ENCODE data around the gene FGD5. TPM values are rescaled to one million over a fixed set of nuclear protein-coding genes. Genes with fewer than 3 reads are reported as not detected.

The FGD5 gene
- total and polyA plus RNA-seq, 4 donors: 12.0 to 21.9 (median 13.2) TPM

DNA sequence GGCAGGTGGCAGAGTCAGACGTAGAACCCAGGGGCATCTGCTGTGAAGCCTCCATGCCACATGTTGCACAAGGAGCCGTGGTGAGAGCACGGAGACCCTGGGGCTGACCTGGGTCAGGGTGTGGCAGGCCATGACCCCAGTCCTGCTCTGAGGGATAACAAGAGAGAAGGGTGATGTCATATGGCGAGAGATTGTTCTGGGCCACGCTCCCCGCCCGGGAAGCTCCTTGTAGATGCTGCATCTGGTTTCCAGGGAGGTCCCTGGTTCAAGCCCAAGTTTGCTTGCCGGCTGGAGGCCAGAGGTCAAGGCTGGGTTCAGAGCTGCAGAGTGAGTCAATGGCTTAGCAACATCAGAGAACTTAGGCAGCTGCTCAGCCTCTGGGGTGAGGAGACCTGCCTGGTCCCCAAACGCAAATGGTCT is 17.3 kb downstream of the FGD5 start:
- Histone ChIP-seq H3K4me3 (ENCODE audit: low read depth, low read length) (no peak overlapping the region), H3K27ac (ENCODE audit: low read depth, low read length) (no peak overlapping the region), H3K36me3 (ENCODE audit: control insufficient read depth, insufficient read depth, low read length) (no peaks in the 10 kb centered on the region), H3K9me3 (ENCODE audit: control insufficient read depth, insufficient read depth, low read length) (no peaks in the 10 kb centered on the region), H3K4me1 (ENCODE audit: control insufficient read depth, insufficient read depth, low read length) (peaks cover 32% of the 10 kb centered on the region), H3K27me3 (ENCODE audit: control insufficient read depth, insufficient read depth, low read length) (no peaks in the 10 kb centered on the region)
- 76% methylated on average over 9 of the region's 9 CpGs for whole genome bisulfite sequencing (ENCODE audit: insufficient coverage)
- DNase-seq (ENCODE audit: low read depth in 4 of 6, low spot score in 6 of 6): no peak

DNA sequence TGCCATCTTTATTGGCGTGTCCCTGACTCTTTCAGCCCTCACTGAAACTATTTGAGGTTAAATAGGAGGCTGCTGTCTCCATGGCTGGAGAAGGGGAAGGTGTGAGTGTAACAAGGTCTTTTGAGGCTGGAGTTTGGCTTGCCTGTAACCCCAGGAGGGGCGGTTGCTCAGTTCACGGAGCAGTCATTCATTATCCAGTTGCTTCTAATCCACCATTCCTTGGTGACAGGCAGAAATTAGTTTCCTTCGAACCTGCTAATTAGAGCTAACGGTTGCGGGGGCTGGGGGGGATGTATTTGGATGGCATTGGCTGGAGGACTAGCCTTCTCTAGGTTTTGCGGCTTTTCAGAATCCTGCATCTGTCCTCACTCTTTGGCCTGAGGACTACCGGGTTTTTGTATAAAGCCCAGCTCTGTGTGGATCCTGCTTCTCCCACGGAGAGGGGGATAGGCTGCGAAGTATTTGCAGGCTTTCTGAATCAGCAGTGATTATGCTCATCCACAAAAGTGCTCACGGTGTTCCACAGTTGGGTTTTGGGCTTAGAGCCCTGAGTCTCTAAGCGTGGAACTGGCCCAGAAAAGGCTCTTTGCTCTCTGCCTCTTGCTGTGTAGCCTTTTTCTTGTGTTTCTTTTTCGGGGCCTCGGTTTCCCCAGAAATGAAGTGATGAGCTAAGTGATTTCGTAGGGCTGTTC is 18.6 kb downstream of the FGD5 start:
- DNase-seq (ENCODE audit: low read depth in 4 of 6, low spot score in 6 of 6): no peak
- H3K36me3 ChIP-seq (ENCODE audit: control insufficient read depth, insufficient read depth, low read length): no peaks in the 10 kb centered on the region
- H3K27me3 ChIP-seq (ENCODE audit: control insufficient read depth, insufficient read depth, low read length): no peaks in the 10 kb centered on the region
- H3K4me1 ChIP-seq (ENCODE audit: control insufficient read depth, insufficient read depth, low read length): peaks cover 37% of the 10 kb centered on the region
- 31% methylated on average over 6 of the region's 15 CpGs for WGBS (ENCODE audit: insufficient coverage)
- no peaks in the 10 kb centered on the region for H3K9me3 ChIP-seq (ENCODE audit: control insufficient read depth, insufficient read depth, low read length)
- no peak overlapping the region for H3K27ac ChIP-seq (ENCODE audit: low read depth, low read length)
- H3K4me3 ChIP-seq (ENCODE audit: low read depth, low read length): no peak overlapping the region

DNA sequence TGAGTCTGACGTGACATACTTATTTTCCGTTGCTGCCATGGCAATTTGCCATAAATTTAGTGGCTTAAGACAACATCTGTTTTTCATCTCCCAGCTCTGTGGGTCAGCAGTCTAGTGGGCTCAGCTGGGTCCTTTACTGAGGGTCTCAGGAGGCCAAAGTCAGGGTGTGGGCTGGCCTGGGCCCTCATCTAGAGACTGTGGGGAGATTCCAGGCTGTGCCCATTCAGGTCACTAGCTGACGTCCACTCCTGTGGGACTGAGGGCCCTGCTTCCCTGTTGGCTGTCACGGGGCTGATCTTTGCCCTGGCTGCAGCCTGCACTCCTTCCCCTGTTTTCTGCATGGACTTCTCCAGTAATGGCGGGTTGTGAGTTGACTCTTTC is 19.1 kb downstream of the FGD5 start:
- Histone ChIP-seq H3K36me3 (ENCODE audit: control insufficient read depth, insufficient read depth, low read length) (no peaks in the 10 kb centered on the region), H3K27ac (ENCODE audit: low read depth, low read length) (no peak overlapping the region), H3K9me3 (ENCODE audit: control insufficient read depth, insufficient read depth, low read length) (no peaks in the 10 kb centered on the region), H3K27me3 (ENCODE audit: control insufficient read depth, insufficient read depth, low read length) (no peaks in the 10 kb centered on the region), H3K4me1 (ENCODE audit: control insufficient read depth, insufficient read depth, low read length) (peaks cover 37% of the 10 kb centered on the region), H3K4me3 (ENCODE audit: low read depth, low read length) (no peak overlapping the region)
- no peak for DNase-seq (ENCODE audit: low read depth in 4 of 6, low spot score in 6 of 6)
- 67% methylated on average over 4 of the region's 5 CpGs for WGBS (ENCODE audit: insufficient coverage)

DNA sequence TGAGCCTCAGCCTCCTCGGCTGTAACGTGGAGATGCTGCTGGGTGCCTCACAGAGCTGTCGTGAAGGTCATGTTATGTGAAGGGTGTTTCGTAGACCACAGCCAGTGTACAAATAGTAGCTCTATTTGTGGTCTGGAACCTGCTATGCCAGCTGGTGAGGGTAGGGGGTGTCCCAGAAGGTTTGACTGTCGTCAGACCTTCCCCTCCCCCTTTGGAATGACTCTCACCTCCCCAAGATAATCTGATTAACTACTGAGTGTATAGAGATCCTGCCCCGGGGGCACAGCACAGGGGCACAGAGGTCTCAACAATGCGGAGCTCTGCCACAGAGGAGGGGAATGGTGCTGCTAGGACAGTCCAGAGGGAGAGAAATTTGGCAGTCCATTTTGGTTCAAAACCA is 20.5 kb downstream of the FGD5 start:
- no peak overlapping the region for H3K4me3 ChIP-seq (ENCODE audit: low read depth, low read length)
- H3K27me3 ChIP-seq (ENCODE audit: control insufficient read depth, insufficient read depth, low read length): no peaks in the 10 kb centered on the region
- H3K4me1 ChIP-seq (ENCODE audit: control insufficient read depth, insufficient read depth, low read length): peaks cover 37% of the 10 kb centered on the region
- no peak for DNase-seq (ENCODE audit: low read depth in 4 of 6, low spot score in 6 of 6)
- WGBS (ENCODE audit: insufficient coverage): 56% methylated on average over 6 of the region's 7 CpGs
- no peak overlapping the region for H3K27ac ChIP-seq (ENCODE audit: low read depth, low read length)
- no peaks in the 10 kb centered on the region for H3K9me3 ChIP-seq (ENCODE audit: control insufficient read depth, insufficient read depth, low read length)
- no peaks in the 10 kb centered on the region for H3K36me3 ChIP-seq (ENCODE audit: control insufficient read depth, insufficient read depth, low read length)

DNA sequence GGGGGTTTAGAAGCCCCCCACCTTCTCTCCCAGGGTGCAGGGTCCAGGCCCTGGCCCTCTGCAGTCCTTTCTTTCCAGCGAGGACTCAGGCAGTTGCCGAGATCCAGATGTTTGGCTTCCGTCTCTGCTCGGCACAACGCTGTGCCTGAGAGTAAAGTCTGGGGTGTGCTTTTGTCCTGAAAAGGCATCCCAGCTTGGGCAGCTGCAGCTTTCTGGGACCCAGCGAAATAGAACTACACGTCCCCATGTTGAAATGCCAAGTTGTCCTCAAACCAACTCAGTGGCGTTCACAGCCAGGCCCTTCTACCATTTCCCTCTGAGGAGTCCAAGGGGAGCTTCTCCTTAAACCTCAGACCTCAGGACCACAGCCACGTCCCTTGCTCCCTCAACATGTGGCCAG is 23.1 kb downstream of the FGD5 start:
- no peak for DNase-seq (ENCODE audit: low read depth in 4 of 6, low spot score in 6 of 6)
- Histone ChIP-seq H3K4me3 (ENCODE audit: low read depth, low read length) (no peak overlapping the region), H3K4me1 (ENCODE audit: control insufficient read depth, insufficient read depth, low read length) (peaks cover 33% of the 10 kb centered on the region), H3K9me3 (ENCODE audit: control insufficient read depth, insufficient read depth, low read length) (no peaks in the 10 kb centered on the region), H3K27ac (ENCODE audit: low read depth, low read length) (no peak overlapping the region), H3K27me3 (ENCODE audit: control insufficient read depth, insufficient read depth, low read length) (peaks cover 7% of the 10 kb centered on the region), H3K36me3 (ENCODE audit: control insufficient read depth, insufficient read depth, low read length) (no peaks in the 10 kb centered on the region)
- WGBS (ENCODE audit: insufficient coverage): 77% methylated on average over 6 of the region's 9 CpGs

DNA sequence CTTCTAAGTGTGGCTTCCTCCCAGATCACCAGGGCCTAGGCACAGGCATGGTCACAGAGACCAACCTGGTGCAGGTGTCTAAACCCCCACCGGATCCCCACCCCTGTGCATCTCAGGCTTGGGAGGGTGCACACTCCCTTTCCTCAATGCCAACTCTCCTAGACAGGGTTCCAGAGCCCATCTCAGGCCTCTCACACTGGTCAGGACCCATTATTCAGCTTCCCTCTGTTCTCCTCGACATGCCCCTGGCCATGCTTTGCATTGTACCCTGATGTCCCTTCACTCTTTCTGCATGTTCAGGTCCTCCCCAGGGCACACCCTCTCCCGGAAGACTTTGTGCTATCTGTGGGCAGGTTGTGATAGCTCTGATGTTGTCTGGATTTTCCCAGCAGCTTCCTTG is 23.5 kb downstream of the FGD5 start:
- 86% methylated on average over 3 of the region's 3 CpGs for WGBS (ENCODE audit: insufficient coverage)
- peaks cover 7% of the 10 kb centered on the region for H3K27me3 ChIP-seq (ENCODE audit: control insufficient read depth, insufficient read depth, low read length)
- no peak overlapping the region for H3K27ac ChIP-seq (ENCODE audit: low read depth, low read length)
- no peaks in the 10 kb centered on the region for H3K9me3 ChIP-seq (ENCODE audit: control insufficient read depth, insufficient read depth, low read length)
- peaks cover 28% of the 10 kb centered on the region for H3K4me1 ChIP-seq (ENCODE audit: control insufficient read depth, insufficient read depth, low read length)
- H3K4me3 ChIP-seq (ENCODE audit: low read depth, low read length): no peak overlapping the region
- no peaks in the 10 kb centered on the region for H3K36me3 ChIP-seq (ENCODE audit: control insufficient read depth, insufficient read depth, low read length)
- no peak for DNase-seq (ENCODE audit: low read depth in 4 of 6, low spot score in 6 of 6)

DNA sequence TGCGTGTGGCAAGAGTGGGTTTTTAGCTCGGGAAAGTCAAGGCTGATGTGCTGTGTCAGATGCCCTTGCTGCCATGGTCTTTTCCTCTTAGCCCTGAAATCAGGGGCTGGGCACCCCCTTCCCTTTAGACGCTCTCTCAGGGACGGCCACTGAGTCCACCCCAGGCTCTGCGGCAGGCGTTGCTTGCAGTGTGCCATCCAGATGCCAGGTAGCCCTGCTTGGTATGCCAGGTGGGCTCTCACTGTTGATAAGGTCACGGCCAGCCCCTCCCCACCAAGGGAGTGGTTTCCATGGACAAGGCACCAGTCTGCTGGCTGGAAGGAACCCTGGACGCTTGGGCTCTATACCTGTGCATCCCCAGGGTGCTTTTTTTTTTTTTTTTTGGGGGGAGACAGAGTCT is 24.6 kb downstream of the FGD5 start:
- Histone ChIP-seq H3K27ac (ENCODE audit: low read depth, low read length) (no peak overlapping the region), H3K36me3 (ENCODE audit: control insufficient read depth, insufficient read depth, low read length) (no peaks in the 10 kb centered on the region), H3K9me3 (ENCODE audit: control insufficient read depth, insufficient read depth, low read length) (no peaks in the 10 kb centered on the region), H3K4me1 (ENCODE audit: control insufficient read depth, insufficient read depth, low read length) (peaks cover 28% of the 10 kb centered on the region), H3K27me3 (ENCODE audit: control insufficient read depth, insufficient read depth, low read length) (peaks cover 10% of the 10 kb centered on the region), H3K4me3 (ENCODE audit: low read depth, low read length) (no peak overlapping the region)
- 92% methylated on average over 7 of the region's 8 CpGs for WGBS (ENCODE audit: insufficient coverage)
- DNase-seq (ENCODE audit: low read depth in 4 of 6, low spot score in 6 of 6): no peak

DNA sequence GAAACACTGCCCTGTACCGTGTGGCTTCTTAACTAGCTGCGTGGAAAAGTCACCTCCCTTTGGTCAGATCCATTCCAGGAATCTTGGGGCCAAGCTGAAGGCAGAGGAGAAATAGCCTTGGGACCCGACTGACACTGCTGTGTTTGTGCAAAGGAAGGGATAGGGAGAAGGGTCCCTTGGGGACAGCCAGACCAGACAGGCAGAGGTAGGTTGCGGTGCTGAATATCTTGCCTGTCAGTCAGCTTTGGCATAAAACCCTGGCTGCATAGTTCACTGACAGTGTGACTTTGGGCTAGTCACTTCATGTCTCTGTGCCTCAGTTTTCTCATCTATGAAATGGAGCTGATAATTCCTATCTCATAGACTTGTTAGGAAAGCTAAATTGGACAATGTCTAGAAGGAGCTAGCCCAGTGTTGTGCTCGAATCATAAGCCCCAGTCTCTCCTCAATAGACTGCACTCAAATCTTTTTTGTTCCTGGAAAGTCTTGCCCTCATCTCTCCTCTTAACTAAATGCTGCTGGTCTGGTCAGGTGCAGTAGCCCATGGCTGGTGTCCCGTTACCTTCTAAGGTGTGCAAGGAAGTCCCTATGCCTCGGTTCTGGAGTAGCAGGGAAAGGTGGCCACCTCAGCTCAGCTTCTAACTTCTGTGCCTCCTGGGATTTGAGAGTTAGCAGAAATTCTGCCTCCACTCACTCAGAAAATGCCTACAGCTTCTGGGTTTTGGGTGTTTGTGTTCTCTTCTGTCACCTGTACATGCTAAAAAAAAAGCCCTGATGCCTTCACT is 25.8 kb downstream of the FGD5 start:
- DNase-seq (ENCODE audit: low read depth in 4 of 6, low spot score in 6 of 6): no peak
- H3K4me1 ChIP-seq (ENCODE audit: control insufficient read depth, insufficient read depth, low read length): peaks cover 27% of the 10 kb centered on the region
- WGBS (ENCODE audit: insufficient coverage): 89% methylated on average over 5 of the region's 7 CpGs
- no peaks in the 10 kb centered on the region for H3K9me3 ChIP-seq (ENCODE audit: control insufficient read depth, insufficient read depth, low read length)
- no peaks in the 10 kb centered on the region for H3K36me3 ChIP-seq (ENCODE audit: control insufficient read depth, insufficient read depth, low read length)
- H3K27me3 ChIP-seq (ENCODE audit: control insufficient read depth, insufficient read depth, low read length): peaks cover 10% of the 10 kb centered on the region
- H3K27ac ChIP-seq (ENCODE audit: low read depth, low read length): no peak overlapping the region
- no peak overlapping the region for H3K4me3 ChIP-seq (ENCODE audit: low read depth, low read length)

DNA sequence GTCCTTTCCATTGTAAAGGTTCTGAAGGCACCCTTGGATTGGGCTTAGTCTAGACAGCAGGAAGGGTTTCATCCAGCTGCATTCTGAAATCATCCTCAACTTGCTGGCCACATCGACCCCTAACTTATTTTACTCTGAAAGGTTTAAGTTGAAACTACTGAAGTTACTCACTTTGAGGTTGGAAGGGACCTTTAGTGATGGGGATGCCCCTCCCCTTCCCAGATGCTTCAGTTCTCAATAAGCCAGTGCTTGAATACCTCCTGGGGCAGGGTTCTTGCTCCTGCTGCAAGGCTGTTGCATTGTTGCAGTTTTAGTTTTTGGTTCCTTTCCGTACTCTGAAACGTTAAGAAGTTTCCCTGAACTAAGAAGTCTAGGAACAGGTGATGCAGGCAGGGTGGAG is 26.4 kb downstream of the FGD5 start:
- Histone ChIP-seq H3K27me3 (ENCODE audit: control insufficient read depth, insufficient read depth, low read length) (peaks cover 10% of the 10 kb centered on the region), H3K9me3 (ENCODE audit: control insufficient read depth, insufficient read depth, low read length) (no peaks in the 10 kb centered on the region), H3K36me3 (ENCODE audit: control insufficient read depth, insufficient read depth, low read length) (no peaks in the 10 kb centered on the region), H3K4me1 (ENCODE audit: control insufficient read depth, insufficient read depth, low read length) (peaks cover 32% of the 10 kb centered on the region), H3K4me3 (ENCODE audit: low read depth, low read length) (no peak overlapping the region), H3K27ac (ENCODE audit: low read depth, low read length) (no peak overlapping the region)
- DNase-seq (ENCODE audit: low read depth in 4 of 6, low spot score in 6 of 6): no peak
- 28% methylated on average over 2 of the region's 3 CpGs for WGBS (ENCODE audit: insufficient coverage)

DNA sequence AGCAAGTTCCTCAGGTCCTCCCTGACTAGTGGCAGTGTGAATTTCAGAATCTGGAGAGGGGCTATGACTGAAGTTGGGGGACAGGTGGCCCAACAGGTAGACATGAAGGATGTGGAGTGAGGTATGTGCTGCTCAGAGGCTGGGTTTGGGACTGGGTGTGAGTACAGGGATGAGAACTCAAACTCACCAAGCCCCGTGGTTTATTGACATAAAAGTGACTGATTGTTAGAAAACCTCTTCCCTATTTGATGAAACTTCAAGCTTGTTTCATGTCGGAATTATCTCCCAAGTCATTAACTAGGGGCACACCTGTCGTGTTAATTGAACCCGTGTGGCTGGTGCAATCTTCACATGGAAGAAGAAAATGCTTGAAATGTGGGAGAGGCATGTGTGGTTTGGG is 27.1 kb downstream of the FGD5 start:
- WGBS (ENCODE audit: insufficient coverage): 18% methylated on average over 2 of the region's 4 CpGs
- H3K9me3 ChIP-seq (ENCODE audit: control insufficient read depth, insufficient read depth, low read length): no peaks in the 10 kb centered on the region
- H3K4me3 ChIP-seq (ENCODE audit: low read depth, low read length): no peak overlapping the region
- H3K36me3 ChIP-seq (ENCODE audit: control insufficient read depth, insufficient read depth, low read length): no peaks in the 10 kb centered on the region
- peaks cover 10% of the 10 kb centered on the region for H3K27me3 ChIP-seq (ENCODE audit: control insufficient read depth, insufficient read depth, low read length)
- H3K27ac ChIP-seq (ENCODE audit: low read depth, low read length): no peak overlapping the region
- H3K4me1 ChIP-seq (ENCODE audit: control insufficient read depth, insufficient read depth, low read length): peaks cover 33% of the 10 kb centered on the region
- no peak for DNase-seq (ENCODE audit: low read depth in 4 of 6, low spot score in 6 of 6)

Data from spinal cord (tissue), 10 donors.